Prostate gland (tissue), 2 donors: Measurements from ENCODE around the gene FGF9. TPM values are rescaled to one million over a fixed set of nuclear protein-coding genes. Genes with fewer than 3 reads are reported as not detected.

Experiments used
- DNase-seq: peaks from one replicate; pipeline ENCODE4 v3.0.0-alpha.2; 2019; ENCODE audit warnings: low spot score
- H3K27ac ChIP-seq, 2 donors: fragments of 200-600 bp; sonication (generic); 2 replicates each; pipeline ENCODE4 v1.5.1; 2017 to 2019
- H3K27me3 ChIP-seq: fragments of 200-600 bp; sonication (generic); replicated peaks from 2 replicates; pipeline ENCODE4 v1.5.1; 2019; ENCODE audit not compliant: insufficient read depth
- H3K36me3 ChIP-seq, 2 donors: fragments of 200-600 bp; sonication (generic); 1 replicate in 1 of 2; 2 replicates in 1 of 2; pipeline versions ENCODE4 v1.5.1 to v1.8.1; 2017 to 2019
- H3K4me1 ChIP-seq: fragments of 200-600 bp; sonication (generic); replicated peaks from 2 replicates; pipeline ENCODE4 v1.5.1; 2019
- H3K4me3 ChIP-seq, 2 donors: fragments of 200-600 bp; sonication (generic); 2 replicates each; pipeline ENCODE4 v1.5.1; 2017 to 2019
- H3K9me3 ChIP-seq: fragments of 200-600 bp; sonication (generic); 2 replicates; pipeline ENCODE4 v1.5.1; 2017
- POLR2A ChIP-seq: fragments of 450-650 bp; IDR thresholded peaks from one replicate; pipeline ENCODE4 v1.6.1; 2016; ENCODE audit warnings: antibody characterized with exemption, mild to moderate bottlenecking
- POLR2AphosphoS5 ChIP-seq: sonication (generic); formaldehyde crosslinking; IDR thresholded peaks from one replicate; pipeline ENCODE4 v1.6.1; 2017; ENCODE audit warnings: antibody characterized with exemption
- WGBS: methylation state at CpG from one replicate; pipeline ENCODE4 v1.1.5; 2018; 5-methylcytosine and 5-hydroxymethylcytosine counted together
- intact Hi-C: fragments of 100-400 bp; cut with DNase I; formaldehyde crosslinking; loops from one replicate; pipeline ENCODE4 v1.14.2; 2022
- total RNA-seq, 2 donors: library from RNA; depleted of rRNA; stranded (reverse); fragments of >200 nt; gene quantifications; one replicate each; pipeline ENCODE4 v1.1.0, GENCODE V29; 2016
- TF ChIP-seq, protein P1 (sequence below), 4 experiments: fragments of 200-600 bp in 2 of 4; fragments of 450-650 bp in 2 of 4; sonication (generic) in 2 of 4; IDR thresholded peaks; 1 replicate in 3 of 4; 2 replicates in 1 of 4; pipeline ENCODE4 v1.5.1; 2016 to 2019; ENCODE audit warnings: antibody characterized with exemption in 4 of 4, mild to moderate bottlenecking in 2 of 4, moderate library complexity in 2 of 4

FGF9 gene
- total RNA-seq, 2 donors from 2014 or later, result 0.14 to 1.6 TPM

DNA sequence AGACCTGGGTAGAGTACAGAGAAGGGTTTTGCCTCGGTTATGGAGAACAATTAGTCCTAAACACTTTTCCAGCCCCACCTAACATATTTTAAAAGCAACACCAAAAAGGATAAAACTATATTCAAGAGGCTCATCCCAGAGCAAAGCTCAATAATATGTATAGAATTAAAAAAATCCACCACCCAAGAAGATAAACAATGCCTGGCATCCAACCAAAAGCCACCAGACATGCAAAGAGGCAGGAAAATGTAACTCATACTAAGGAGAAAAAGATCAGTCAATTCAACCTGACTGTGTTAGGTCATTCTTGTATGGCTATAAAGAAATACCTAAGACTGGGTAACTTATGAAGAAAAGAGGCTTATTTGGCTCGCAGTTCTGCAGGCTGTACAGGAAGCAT lies 39.3 kb downstream of the FGF9 start:
- no peak overlapping the region for H3K4me3 ChIP-seq
- WGBS, result 86% methylated on average over 2 of the region's 2 CpGs
- no peak overlapping the region for H3K27ac ChIP-seq
- no peaks in the 10 kb centered on the region for H3K36me3 ChIP-seq
- DNase-seq, result no peak
- no peaks in the 10 kb centered on the region for H3K27me3 ChIP-seq
- intact Hi-C loops, result no loop called here
- H3K4me1 ChIP-seq, result no peaks in the 10 kb centered on the region
- TF ChIP-seq POLR2A, result no peak
- TF ChIP-seq, protein P1, sequence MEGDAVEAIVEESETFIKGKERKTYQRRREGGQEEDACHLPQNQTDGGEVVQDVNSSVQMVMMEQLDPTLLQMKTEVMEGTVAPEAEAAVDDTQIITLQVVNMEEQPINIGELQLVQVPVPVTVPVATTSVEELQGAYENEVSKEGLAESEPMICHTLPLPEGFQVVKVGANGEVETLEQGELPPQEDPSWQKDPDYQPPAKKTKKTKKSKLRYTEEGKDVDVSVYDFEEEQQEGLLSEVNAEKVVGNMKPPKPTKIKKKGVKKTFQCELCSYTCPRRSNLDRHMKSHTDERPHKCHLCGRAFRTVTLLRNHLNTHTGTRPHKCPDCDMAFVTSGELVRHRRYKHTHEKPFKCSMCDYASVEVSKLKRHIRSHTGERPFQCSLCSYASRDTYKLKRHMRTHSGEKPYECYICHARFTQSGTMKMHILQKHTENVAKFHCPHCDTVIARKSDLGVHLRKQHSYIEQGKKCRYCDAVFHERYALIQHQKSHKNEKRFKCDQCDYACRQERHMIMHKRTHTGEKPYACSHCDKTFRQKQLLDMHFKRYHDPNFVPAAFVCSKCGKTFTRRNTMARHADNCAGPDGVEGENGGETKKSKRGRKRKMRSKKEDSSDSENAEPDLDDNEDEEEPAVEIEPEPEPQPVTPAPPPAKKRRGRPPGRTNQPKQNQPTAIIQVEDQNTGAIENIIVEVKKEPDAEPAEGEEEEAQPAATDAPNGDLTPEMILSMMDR (IDR thresholded peaks at IDR 0.05), result no peak
- no peaks in the 10 kb centered on the region for H3K9me3 ChIP-seq

DNA sequence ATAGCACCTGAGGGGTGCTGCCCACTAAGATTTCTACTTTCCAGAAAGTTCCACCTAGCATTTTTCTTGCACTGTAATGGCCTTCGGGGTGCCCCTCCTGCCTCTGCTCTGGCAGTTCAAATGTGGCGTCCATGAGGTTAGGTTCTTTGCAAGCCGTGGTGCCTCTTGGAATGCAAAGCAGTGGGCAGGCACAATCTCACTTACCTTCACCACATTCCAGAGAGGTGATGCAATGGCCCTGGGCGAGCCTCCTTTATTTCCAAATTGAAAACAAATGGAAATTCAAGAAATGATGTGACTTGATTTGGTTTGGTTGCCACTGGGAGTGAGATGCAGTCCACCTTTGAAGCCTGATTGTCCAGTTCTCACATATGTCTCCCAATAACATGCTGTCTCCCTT lies 46.9 kb downstream of the FGF9 start:
- peaks cover 12% of the 10 kb centered on the region for H3K27me3 ChIP-seq
- no peak overlapping the region for H3K27ac ChIP-seq
- intact Hi-C loops, result no loop called here
- DNase-seq, result no peak
- no peaks in the 10 kb centered on the region for H3K36me3 ChIP-seq
- H3K4me3 ChIP-seq, result no peak overlapping the region
- H3K4me1 ChIP-seq, result no peaks in the 10 kb centered on the region
- H3K9me3 ChIP-seq, result no peaks in the 10 kb centered on the region
- TF ChIP-seq POLR2AphosphoS5 (no peak), POLR2A (no peak)
- TF ChIP-seq, protein P1 (IDR thresholded peaks at IDR 0.05), result no peak
- 57% methylated on average over 4 of the region's 4 CpGs for WGBS

DNA sequence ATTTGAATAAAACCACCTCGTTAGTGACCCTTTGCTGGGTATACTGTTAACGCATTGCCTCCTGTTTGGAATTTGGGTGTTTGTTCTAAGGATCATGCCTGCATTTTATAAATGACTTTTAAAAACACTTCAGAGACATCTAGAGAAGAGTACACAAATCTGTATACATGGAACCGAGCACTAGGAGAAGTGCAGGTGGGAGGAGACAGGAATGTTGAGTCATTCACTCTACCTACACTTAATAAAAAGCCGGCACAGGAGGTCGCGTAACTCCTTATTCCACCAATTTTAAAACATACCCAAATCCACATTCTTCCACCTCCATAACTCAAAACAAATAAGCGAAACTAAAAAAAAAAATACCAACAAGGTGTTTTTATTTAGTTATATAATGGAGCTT lies 48.6 kb downstream of the FGF9 start:
- Histone ChIP-seq H3K36me3 (no peaks in the 10 kb centered on the region), H3K27me3 (peaks cover 12% of the 10 kb centered on the region), H3K4me3 (no peak overlapping the region), H3K27ac (no peak overlapping the region), H3K4me1 (no peaks in the 10 kb centered on the region), H3K9me3 (no peaks in the 10 kb centered on the region)
- no peak for DNase-seq
- 63% methylated on average over 7 of the region's 7 CpGs for WGBS
- TF ChIP-seq, protein P1 (IDR thresholded peaks at IDR 0.05), result no peak
- TF ChIP-seq POLR2A, result no peak
- TF ChIP-seq POLR2AphosphoS5, result no peak
- intact Hi-C loops, result no loop called here

DNA sequence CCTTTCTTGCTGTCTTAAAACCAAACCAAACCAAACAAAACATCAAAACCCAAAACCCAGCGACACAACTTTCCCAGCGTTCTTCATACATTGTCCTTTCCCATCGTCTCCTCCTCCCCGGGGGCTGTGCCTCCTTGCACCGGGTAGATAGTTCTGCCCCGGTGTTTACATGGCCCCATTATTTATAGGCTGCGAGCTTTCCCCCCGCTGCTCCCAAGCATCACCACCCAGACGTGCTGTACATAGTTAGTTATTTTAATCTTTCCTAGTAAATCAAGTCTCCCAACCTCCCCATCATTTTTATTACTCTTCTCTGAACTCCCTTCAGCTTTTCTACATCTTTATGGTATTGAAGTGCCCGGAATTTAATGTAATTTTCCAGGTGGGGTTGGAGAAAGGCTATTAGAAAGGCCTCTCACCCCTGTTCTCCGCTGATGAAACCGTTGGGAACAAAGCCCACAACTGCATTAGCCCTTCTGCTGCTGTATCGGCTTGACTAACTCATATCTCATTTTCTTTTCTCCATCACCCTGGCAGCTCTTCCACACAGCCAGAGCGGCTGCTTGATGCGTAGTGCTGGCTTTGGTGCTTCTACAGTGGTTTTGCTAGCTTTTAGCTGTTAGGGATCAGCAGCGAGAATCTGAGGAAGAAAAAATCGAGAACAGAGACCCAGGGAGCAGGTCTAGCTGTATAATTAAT lies 53.1 kb downstream of the FGF9 start:
- intact Hi-C loops, result no loop called here
- DNase-seq, result no peak
- no peak for TF ChIP-seq POLR2A
- TF ChIP-seq, protein P1 (IDR thresholded peaks at IDR 0.05), result no peak
- TF ChIP-seq POLR2AphosphoS5, result no peak
- 24% methylated on average over 17 of the region's 17 CpGs for WGBS
- no peaks in the 10 kb centered on the region for H3K9me3 ChIP-seq
- H3K27ac ChIP-seq, result no peak overlapping the region
- H3K4me1 ChIP-seq, result no peaks in the 10 kb centered on the region
- no peaks in the 10 kb centered on the region for H3K36me3 ChIP-seq
- peaks cover 6% of the 10 kb centered on the region for H3K27me3 ChIP-seq
- H3K4me3 ChIP-seq, result no peak overlapping the region

DNA sequence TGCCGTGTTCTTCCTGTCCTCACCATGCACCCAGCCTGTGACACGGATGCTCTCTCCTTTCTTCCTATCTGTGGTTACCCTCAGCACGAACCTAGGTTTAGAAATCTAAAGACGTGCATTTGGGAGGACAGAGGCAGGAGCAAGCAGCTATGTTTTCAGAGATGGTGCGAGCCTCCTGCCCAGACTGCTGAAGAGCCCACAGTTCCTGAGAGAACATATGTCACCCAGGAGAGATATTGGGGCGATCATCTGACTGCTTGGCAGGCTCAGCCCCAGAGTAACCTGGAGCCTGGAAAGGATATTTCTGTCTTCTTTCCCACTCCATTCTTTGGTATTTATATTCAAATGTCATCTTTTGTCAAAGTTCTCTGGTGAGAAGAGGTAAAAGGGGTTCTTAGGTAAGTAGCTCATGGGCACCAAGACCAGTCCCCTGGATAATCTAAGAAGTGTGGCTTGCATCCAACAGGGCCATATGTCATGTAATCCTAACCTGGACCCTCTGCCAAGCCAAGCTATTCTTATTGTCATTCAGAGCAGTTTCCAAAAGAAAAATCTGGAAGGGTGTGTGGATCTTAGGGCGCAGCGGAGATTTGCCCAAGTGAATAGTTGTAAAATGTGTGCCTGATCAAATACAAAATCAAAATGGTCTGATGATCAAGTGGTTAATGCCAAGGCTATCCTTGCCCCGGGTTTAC lies 59.5 kb downstream of the FGF9 start:
- TF ChIP-seq, protein P1 (IDR thresholded peaks at IDR 0.05), result no peak
- TF ChIP-seq POLR2AphosphoS5 (no peak), POLR2A (no peak)
- Histone ChIP-seq H3K9me3 (no peaks in the 10 kb centered on the region), H3K4me3 (no peak overlapping the region), H3K4me1 (no peaks in the 10 kb centered on the region), H3K27me3 (no peaks in the 10 kb centered on the region), H3K27ac (no peak overlapping the region), H3K36me3 (no peaks in the 10 kb centered on the region)
- intact Hi-C loops, result no loop called here
- no peak for DNase-seq
- WGBS, result 88% methylated on average over 9 of the region's 9 CpGs
